ENCODE measurements around the gene CERS6. TPM values are rescaled to one million over a fixed set of nuclear protein-coding genes. Genes with fewer than 3 reads are reported as not detected.
"Not testable (repeated sequence)": the region's sequence is repeated elsewhere in the genome, so short reads cannot be mapped to it uniquely, and the experiment has no call there.

Gene CERS6
- polyA plus RNA-seq, 1 donor = 43.8 TPM

DNA sequence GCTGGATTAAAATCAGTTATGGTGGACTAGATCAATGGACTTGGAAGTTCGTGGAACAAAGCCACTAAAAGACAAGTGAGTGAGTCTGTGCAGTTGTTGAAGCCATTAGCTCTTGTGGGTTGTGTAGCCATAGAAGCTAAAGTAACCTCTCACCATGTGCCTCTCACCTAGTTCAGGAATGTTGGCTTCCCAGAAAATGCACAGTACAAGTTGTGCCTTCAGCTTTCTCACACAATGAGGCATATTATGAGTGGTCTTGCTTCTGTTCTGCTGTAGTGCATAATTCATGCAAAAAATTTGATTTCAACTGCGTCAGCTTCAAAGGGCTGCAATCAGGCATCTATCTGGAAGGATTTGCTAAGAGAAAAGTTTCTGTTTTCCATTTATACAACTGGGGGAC, 26.2 kb downstream of the CERS6 start:
- WGBS (ENCODE audit: insufficient coverage, low lambda C conversion rate) = no CpG with 5 or more reads among the region's 2 CpGs
- Histone ChIP-seq H3K36me3 (ENCODE audit: control insufficient read depth, insufficient read depth, low read length) (no peaks in the 10 kb centered on the region), H3K4me3 (ENCODE audit: low read length) (no peak overlapping the region), H3K27ac (ENCODE audit: low read length) (no peak overlapping the region), H3K9me3 (ENCODE audit: control insufficient read depth, low read depth, low read length) (no peaks in the 10 kb centered on the region), H3K27me3 (ENCODE audit: control insufficient read depth, insufficient read depth, low read length) (no peaks in the 10 kb centered on the region), H3K4me1 (ENCODE audit: control insufficient read depth, insufficient read depth, low read length) (no peaks in the 10 kb centered on the region)
- no peak for DNase-seq

- DNase-seq = no peak
- H3K4me3 ChIP-seq (ENCODE audit: low read length) = no peak overlapping the region
- no peaks in the 10 kb centered on the region for H3K36me3 ChIP-seq (ENCODE audit: control insufficient read depth, insufficient read depth, low read length)
- WGBS (ENCODE audit: insufficient coverage, low lambda C conversion rate) = 92% methylated on average over 3 of the region's 9 CpGs
- H3K27me3 ChIP-seq (ENCODE audit: control insufficient read depth, insufficient read depth, low read length) = no peaks in the 10 kb centered on the region
- H3K27ac ChIP-seq (ENCODE audit: low read length) = no peak overlapping the region
- H3K9me3 ChIP-seq (ENCODE audit: control insufficient read depth, low read depth, low read length) = no peaks in the 10 kb centered on the region
- no peaks in the 10 kb centered on the region for H3K4me1 ChIP-seq (ENCODE audit: control insufficient read depth, insufficient read depth, low read length)
Measured at GRCh38 chr2:168482952-168483831, 27.1 kb downstream of the CERS6 start.

- Histone ChIP-seq H3K4me1 (ENCODE audit: control insufficient read depth, insufficient read depth, low read length) (peaks cover 14% of the 10 kb centered on the region), H3K4me3 (ENCODE audit: low read length) (no peak overlapping the region), H3K36me3 (ENCODE audit: control insufficient read depth, insufficient read depth, low read length) (no peaks in the 10 kb centered on the region), H3K27me3 (ENCODE audit: control insufficient read depth, insufficient read depth, low read length) (no peaks in the 10 kb centered on the region), H3K27ac (ENCODE audit: low read length) (no peak overlapping the region), H3K9me3 (ENCODE audit: control insufficient read depth, low read depth, low read length) (no peaks in the 10 kb centered on the region)
- WGBS (ENCODE audit: insufficient coverage, low lambda C conversion rate) = 20% methylated on average over 1 of the region's 3 CpGs
- DNase-seq = peak in 1 of 2 donors; percentile 62
Measured at GRCh38 chr2:168486477-168486876, 30.4 kb downstream of the CERS6 start.

DNA sequence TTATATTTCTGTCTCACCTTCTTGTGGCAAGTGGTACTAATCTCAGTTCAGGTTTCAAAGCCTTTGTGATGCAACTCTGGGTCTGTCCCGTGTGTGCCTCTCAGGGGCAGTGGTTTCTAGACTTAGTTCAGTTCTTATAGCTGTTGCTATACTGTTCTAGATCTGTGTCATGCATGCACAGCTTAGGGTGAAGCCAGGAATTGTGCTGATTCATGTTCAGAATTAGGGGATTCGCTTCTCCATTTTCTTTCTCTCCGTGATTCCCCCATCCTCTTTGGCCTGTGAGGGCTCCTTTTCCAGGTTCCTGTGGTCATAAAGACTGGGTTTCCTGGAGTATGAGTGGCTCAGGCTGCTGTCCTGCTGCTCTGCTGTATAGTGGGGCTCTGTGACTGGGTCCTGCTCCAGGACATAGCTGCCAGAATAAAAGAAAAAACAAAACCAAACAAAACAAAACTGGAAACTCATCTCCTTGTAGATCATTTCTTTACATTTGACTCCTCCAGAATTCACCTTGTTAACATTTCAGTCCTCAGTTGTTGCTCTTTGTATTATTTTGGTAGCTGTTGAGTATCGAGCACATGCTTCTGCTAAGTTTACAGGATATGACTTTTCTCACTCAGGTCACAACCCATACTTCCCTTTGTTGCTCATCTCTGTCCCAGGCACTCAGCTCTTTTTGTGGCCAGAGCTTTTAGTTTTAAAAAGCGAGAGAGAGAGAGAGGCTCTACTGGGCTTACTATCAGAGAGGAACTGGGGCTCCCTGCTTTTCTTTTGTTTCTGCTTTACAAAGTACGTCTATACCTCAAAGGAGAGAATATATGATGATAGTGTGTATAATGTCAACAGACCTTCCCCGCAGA, 34.2 kb downstream of the CERS6 start:
- Histone ChIP-seq H3K27me3 (ENCODE audit: control insufficient read depth, insufficient read depth, low read length) (no peaks in the 10 kb centered on the region), H3K27ac (ENCODE audit: low read length) (peak overlapping the region; percentile 88), H3K4me1 (ENCODE audit: control insufficient read depth, insufficient read depth, low read length) (peaks cover 32% of the 10 kb centered on the region), H3K9me3 (ENCODE audit: control insufficient read depth, low read depth, low read length) (no peaks in the 10 kb centered on the region), H3K4me3 (ENCODE audit: low read length) (no peak overlapping the region), H3K36me3 (ENCODE audit: control insufficient read depth, insufficient read depth, low read length) (no peaks in the 10 kb centered on the region)
- DNase-seq = peak; percentile 85 to 89
- WGBS (ENCODE audit: insufficient coverage, low lambda C conversion rate) = 20% methylated on average over 1 of the region's 7 CpGs

GRCh38 chr2:168490946-168491605, 35.0 kb downstream of the CERS6 start:
- peak overlapping the region; percentile 88 for H3K27ac ChIP-seq (ENCODE audit: low read length)
- no peaks in the 10 kb centered on the region for H3K36me3 ChIP-seq (ENCODE audit: control insufficient read depth, insufficient read depth, low read length)
- no peaks in the 10 kb centered on the region for H3K9me3 ChIP-seq (ENCODE audit: control insufficient read depth, low read depth, low read length)
- no peak overlapping the region for H3K4me3 ChIP-seq (ENCODE audit: low read length)
- no CpG with 5 or more reads among the region's 3 CpGs for whole genome bisulfite sequencing (ENCODE audit: insufficient coverage, low lambda C conversion rate)
- H3K27me3 ChIP-seq (ENCODE audit: control insufficient read depth, insufficient read depth, low read length) = no peaks in the 10 kb centered on the region
- H3K4me1 ChIP-seq (ENCODE audit: control insufficient read depth, insufficient read depth, low read length) = peaks cover 32% of the 10 kb centered on the region
- peak in 1 of 2 donors; percentile 36 for DNase-seq

- DNase-seq; H3K27ac ChIP-seq (ENCODE audit: low read length); H3K9me3 ChIP-seq (ENCODE audit: control insufficient read depth, low read depth, low read length): not testable (repeated sequence)
Measured at GRCh38 chr2:168491728-168492127, 35.7 kb downstream of the CERS6 start.

DNA sequence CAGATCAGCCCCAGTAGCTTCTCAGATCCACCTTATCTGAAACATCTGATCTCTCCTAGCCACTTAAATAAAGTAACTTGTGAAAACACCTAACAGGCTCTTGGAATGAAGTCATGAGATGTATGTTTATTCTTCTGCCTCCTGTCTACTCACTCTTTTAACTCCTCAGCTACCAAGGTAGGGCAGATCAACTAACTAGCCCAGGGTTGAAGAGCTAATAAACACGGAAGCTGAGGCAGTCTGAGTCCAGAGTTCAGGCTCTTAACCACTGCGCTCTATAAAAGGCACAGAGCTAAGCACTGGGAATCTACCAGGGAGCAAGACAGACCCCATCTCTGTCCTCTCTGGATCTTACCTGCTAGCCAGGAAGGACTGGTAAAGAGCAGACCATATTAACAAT, 37.1 kb downstream of the CERS6 start:
- Histone ChIP-seq H3K4me1 (ENCODE audit: control insufficient read depth, insufficient read depth, low read length) (peaks cover 32% of the 10 kb centered on the region), H3K27ac (ENCODE audit: low read length) (peak overlapping the region; percentile 86)
- H3K4me3 ChIP-seq (ENCODE audit: low read length); H3K36me3 ChIP-seq (ENCODE audit: control insufficient read depth, insufficient read depth, low read length); H3K27me3 ChIP-seq (ENCODE audit: control insufficient read depth, insufficient read depth, low read length); H3K9me3 ChIP-seq (ENCODE audit: control insufficient read depth, low read depth, low read length): not testable (repeated sequence)
- DNase-seq = peak; percentile 78 to 89
- WGBS (ENCODE audit: insufficient coverage, low lambda C conversion rate) = no CpG with 5 or more reads among the region's 2 CpGs

More at GRCh38 chr2:168491728-168492127, 35.7 kb downstream of the CERS6 start:
- H3K4me1 ChIP-seq (ENCODE audit: control insufficient read depth, insufficient read depth, low read length) = peaks cover 32% of the 10 kb centered on the region
- H3K4me3 ChIP-seq (ENCODE audit: low read length); H3K36me3 ChIP-seq (ENCODE audit: control insufficient read depth, insufficient read depth, low read length); H3K27me3 ChIP-seq (ENCODE audit: control insufficient read depth, insufficient read depth, low read length): not testable (repeated sequence)
- WGBS (ENCODE audit: insufficient coverage, low lambda C conversion rate) = 100% methylated on average over 1 of the region's 4 CpGs

GRCh38 chr2:168494190-168494711, 38.2 kb downstream of the CERS6 start:
- DNase-seq = peak; percentile 48 to 64
- no CpG with 5 or more reads among the region's 7 CpGs for WGBS (ENCODE audit: insufficient coverage, low lambda C conversion rate)
- Histone ChIP-seq H3K9me3 (ENCODE audit: control insufficient read depth, low read depth, low read length) (no peaks in the 10 kb centered on the region), H3K27ac (ENCODE audit: low read length) (peak overlapping the region; percentile 86), H3K4me1 (ENCODE audit: control insufficient read depth, insufficient read depth, low read length) (peaks cover 32% of the 10 kb centered on the region), H3K36me3 (ENCODE audit: control insufficient read depth, insufficient read depth, low read length) (no peaks in the 10 kb centered on the region), H3K4me3 (ENCODE audit: low read length) (no peak overlapping the region), H3K27me3 (ENCODE audit: control insufficient read depth, insufficient read depth, low read length) (no peaks in the 10 kb centered on the region)

- 56% methylated on average over 1 of the region's 1 CpG for WGBS (ENCODE audit: insufficient coverage, low lambda C conversion rate)
- H3K4me1 ChIP-seq (ENCODE audit: control insufficient read depth, insufficient read depth, low read length) = peaks cover 26% of the 10 kb centered on the region
- DNase-seq = peak in 1 of 2 donors; percentile 22
- peak overlapping the region; percentile 86 for H3K27ac ChIP-seq (ENCODE audit: low read length)
- H3K9me3 ChIP-seq (ENCODE audit: control insufficient read depth, low read depth, low read length) = no peaks in the 10 kb centered on the region
- H3K4me3 ChIP-seq (ENCODE audit: low read length) = no peak overlapping the region
- H3K36me3 ChIP-seq (ENCODE audit: control insufficient read depth, insufficient read depth, low read length) = no peaks in the 10 kb centered on the region
- H3K27me3 ChIP-seq (ENCODE audit: control insufficient read depth, insufficient read depth, low read length) = no peaks in the 10 kb centered on the region
Measured at GRCh38 chr2:168495524-168495923, 39.5 kb downstream of the CERS6 start.

DNA sequence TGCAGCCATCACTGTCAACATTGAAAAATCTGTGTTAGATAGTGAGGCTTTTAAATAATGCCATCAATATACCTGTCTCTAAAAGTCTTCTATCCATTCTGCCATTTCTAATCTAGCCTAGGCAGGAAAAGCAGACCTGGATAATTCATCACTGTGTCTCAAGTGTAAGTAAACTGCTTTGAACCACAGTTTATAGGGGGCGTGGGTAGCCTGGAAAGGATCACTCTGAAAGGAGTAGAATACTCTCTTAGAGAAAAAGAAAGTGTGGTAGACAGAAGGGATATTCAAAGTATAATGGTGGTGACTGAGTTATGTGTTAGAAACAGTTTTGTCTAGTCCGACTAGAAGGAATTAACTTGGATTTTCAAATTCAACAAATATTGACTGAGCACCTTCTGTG, 40.8 kb downstream of the CERS6 start:
- DNase-seq = no peak
- Histone ChIP-seq H3K9me3 (ENCODE audit: control insufficient read depth, low read depth, low read length) (no peaks in the 10 kb centered on the region), H3K27ac (ENCODE audit: low read length) (no peak overlapping the region), H3K4me1 (ENCODE audit: control insufficient read depth, insufficient read depth, low read length) (peaks cover 18% of the 10 kb centered on the region), H3K27me3 (ENCODE audit: control insufficient read depth, insufficient read depth, low read length) (no peaks in the 10 kb centered on the region), H3K4me3 (ENCODE audit: low read length) (no peak overlapping the region), H3K36me3 (ENCODE audit: control insufficient read depth, insufficient read depth, low read length) (no peaks in the 10 kb centered on the region)
- WGBS (ENCODE audit: insufficient coverage, low lambda C conversion rate) = 100% methylated on average over 2 of the region's 2 CpGs

Measured in large intestine (tissue), 3 donors.